Endothelial cell of umbilical vein (primary cell): Measurements from ENCODE around the gene FAM120C. TPM values are rescaled to one million over a fixed set of nuclear protein-coding genes. Genes with fewer than 3 reads are reported as not detected.

Experiments used
- BruUV-seq: library from RNA; stranded (reverse); fragments of 400-500 nt; replicated peaks from 2 replicates; lab custom pipeline; 2021; lab: Mats Ljungman, UMichigan
- CTCF ChIA-PET: fragments of 300-600, 350-600 bp; sonication (Branson Sonifier 250); formaldehyde crosslinking; loops from one replicate; lab custom pipeline; 2021; ENCODE audit warnings: antibody characterized with exemption, inconsistent platforms; lab: Charles Lee
- POLR2A ChIA-PET: fragments of 300-600, 350-600 bp; sonication (Branson Sonifier 250); formaldehyde crosslinking; loops from one replicate; lab custom pipeline; 2021; ENCODE audit warnings: antibody characterized with exemption, inconsistent platforms; lab: Charles Lee
- DNase-seq: peaks from one replicate; pipeline ENCODE4 v3.0.0-alpha.2; 2011; ENCODE audit warnings: low read depth, low spot score
- FAIRE-seq: peaks from 2 replicates; lab custom pipeline; 2011; peaks lifted over from hg19 to GRCh38; lab: Jason Lieb, UNC
- H2AFZ ChIP-seq: 2 replicates; pipeline ENCODE4 v1.6.0; 2012; ENCODE audit warnings: low read depth, low read length, control low read depth, inconsistent platforms
- H3K27ac ChIP-seq: 2 replicates; pipeline ENCODE4 v1.5.1; 2011; ENCODE audit warnings: low read depth, mild to moderate bottlenecking, control low read depth, low read length, moderate library complexity; ENCODE audit not compliant: insufficient read depth
- H3K27me3 ChIP-seq, 2 experiments: 2 replicates each; pipeline versions ENCODE4 v1.6.0 to v1.6.1; 2011; ENCODE audit warnings: low read length in 2 of 2, mixed read lengths in 1 of 2; ENCODE audit not compliant: control insufficient read depth in 2 of 2, insufficient read depth in 2 of 2
- H3K36me3 ChIP-seq, 2 experiments: 2 replicates in 1 of 2; 3 replicates in 1 of 2; pipeline ENCODE4 v1.5.1; 2011; ENCODE audit warnings: low read length in 2 of 2, mild to moderate bottlenecking in 1 of 2, moderate library complexity in 1 of 2; ENCODE audit not compliant: control insufficient read depth in 2 of 2, insufficient read depth in 2 of 2; ENCODE audit errors: extremely low read depth in 1 of 2
- H3K4me1 ChIP-seq: 3 replicates; pipeline ENCODE4 v1.5.1; 2011; ENCODE audit warnings: mild to moderate bottlenecking, low read length; ENCODE audit not compliant: control insufficient read depth, insufficient read depth; ENCODE audit errors: extremely low read depth
- H3K4me2 ChIP-seq: 2 replicates; pipeline ENCODE4 v1.6.1; 2011; ENCODE audit warnings: low read length, control low read depth, mixed read lengths; ENCODE audit not compliant: insufficient read depth
- H3K4me3 ChIP-seq, 3 experiments: fragments of 200-600 bp in 1 of 3; sonication (generic), shearing (Covaris generic) in 1 of 3; replicated peaks in 1 of 3; 2 replicates each; pipeline ENCODE4 v1.5.1; 2011 to 2016; ENCODE audit warnings: control low read depth in 3 of 3, low read length in 3 of 3, mild to moderate bottlenecking in 2 of 3, inconsistent platforms in 1 of 3, low read depth in 1 of 3, moderate library complexity in 1 of 3; ENCODE audit not compliant: insufficient read depth in 1 of 3
- H3K79me2 ChIP-seq: 2 replicates; pipeline ENCODE4 v1.6.0; 2012; ENCODE audit warnings: low read length, inconsistent platforms; ENCODE audit not compliant: control insufficient read depth, insufficient read depth
- H3K9ac ChIP-seq: replicated peaks from 2 replicates; pipeline ENCODE3; 2011; ENCODE audit warnings: low read length, control low read depth; ENCODE audit not compliant: insufficient read depth; ENCODE audit errors: extremely low read depth
- H3K9me1 ChIP-seq: replicated peaks from 3 replicates; pipeline ENCODE4 v1.6.0; 2011; ENCODE audit warnings: mild to moderate bottlenecking, low read length; ENCODE audit not compliant: control insufficient read depth, insufficient read depth; ENCODE audit errors: extremely low read depth
- H3K9me3 ChIP-seq: replicated peaks from 2 replicates; pipeline ENCODE4 v1.5.1; 2012; ENCODE audit warnings: low read length, inconsistent platforms; ENCODE audit not compliant: control insufficient read depth, insufficient read depth
- H4K20me1 ChIP-seq: replicated peaks from 2 replicates; pipeline ENCODE3; 2011; ENCODE audit warnings: mild to moderate bottlenecking, low read length; ENCODE audit not compliant: control insufficient read depth, insufficient read depth; ENCODE audit errors: extremely low read depth
- EZH2 ChIP-seq: IDR thresholded peaks from 2 replicates; pipeline ENCODE4 v1.6.1; 2012; ENCODE audit warnings: borderline replicate concordance, low read depth, mild to moderate bottlenecking, moderate library complexity, low read length, inconsistent platforms; ENCODE audit not compliant: severe bottlenecking
- FOS ChIP-seq: IDR thresholded peaks from 2 replicates; pipeline ENCODE4 v1.6.1; 2011; ENCODE audit warnings: mild to moderate bottlenecking, low read length, moderate library complexity, borderline replicate concordance; ENCODE audit not compliant: insufficient read depth
- GATA2 ChIP-seq: IDR thresholded peaks from 2 replicates; pipeline ENCODE4 v1.7.0; 2011; ENCODE audit warnings: low read depth, mild to moderate bottlenecking, moderate library complexity, mixed read lengths, low read length; ENCODE audit not compliant: insufficient read length, insufficient read depth
- JUN ChIP-seq: IDR thresholded peaks from 2 replicates; pipeline ENCODE4 v1.6.1; 2011; ENCODE audit warnings: borderline replicate concordance, low read depth; ENCODE audit not compliant: insufficient read length, insufficient read depth
- MYC ChIP-seq: IDR thresholded peaks from one replicate; pipeline ENCODE4 v1.6.1; 2011; ENCODE audit warnings: mild to moderate bottlenecking, low read depth, low read length
- dilution Hi-C: fragments of 300-500 bp; cut with MboI; formaldehyde crosslinking; loops from one replicate; pipeline ENCODE4 v1.15.0; 2019; ENCODE audit warnings: low sequenced_read_pairs; ENCODE audit not compliant: extremely low pct_ligation_motif_present
- intact Hi-C: fragments of 100-400 bp; cut with micrococcal nuclease; formaldehyde crosslinking; loops from one replicate; pipeline ENCODE4 v1.10.0; 2022
- polyA plus RNA-seq, 4 experiments: library from polyadenylated mRNA; depleted of rRNA in 3 of 4; stranded (reverse) in 3 of 4; unstranded in 1 of 4; fragments of >200 nt; gene quantifications; 2 replicates each; pipeline versions ENCODE4 v1.2.1 to v1.2.3, GENCODE V29; 2011 to 2012; ENCODE audit warnings: missing spikeins in 1 of 4
- total RNA-seq: library from RNA; stranded (reverse); gene quantifications from 2 replicates; pipeline ENCODE4 v1.2.3, GENCODE V29; 2021
- TF ChIP-seq, protein P1 (sequence below), 2 donors: IDR thresholded peaks; 1 replicate in 1 of 2; 2 replicates in 1 of 2; pipeline ENCODE4 v1.5.1; 2011; ENCODE audit warnings: low read length in 2 of 2, mild to moderate bottlenecking in 2 of 2, moderate library complexity in 2 of 2, control low read depth in 1 of 2, inconsistent platforms in 1 of 2, low read depth in 1 of 2; ENCODE audit not compliant: insufficient read depth in 1 of 2; ENCODE audit errors: extremely low read depth in 1 of 2
- TF ChIP-seq, protein P2 (sequence below): IDR thresholded peaks from 2 replicates; pipeline ENCODE4 v1.6.1; 2011; ENCODE audit not compliant: insufficient read depth, insufficient read length

FAM120C gene
- total and polyA plus RNA-seq, 2 donors (not counting 3 experiments of a cell fraction or from before 2014, with no cell fraction given), result 4.2 to 11.4 TPM

DNA sequence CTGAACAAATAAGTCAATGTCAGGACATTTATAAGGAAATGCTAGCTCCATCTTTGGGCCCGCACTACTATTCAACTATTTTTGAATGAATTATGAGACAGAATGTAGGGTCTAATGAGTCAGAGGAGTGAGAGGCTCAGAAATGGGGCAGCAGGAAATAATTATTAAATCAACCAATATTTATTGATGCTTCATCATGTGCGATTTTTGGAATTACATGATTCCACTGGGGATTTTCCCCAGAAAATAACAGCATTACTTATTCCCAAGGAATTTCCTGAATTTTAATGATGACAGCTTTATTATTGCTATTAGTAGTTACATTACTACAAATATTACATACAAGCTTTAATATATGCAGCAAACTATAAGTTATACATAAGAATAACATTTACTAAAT lies 89.5 kb downstream of the FAM120C start:
- TF ChIP-seq, protein P1, sequence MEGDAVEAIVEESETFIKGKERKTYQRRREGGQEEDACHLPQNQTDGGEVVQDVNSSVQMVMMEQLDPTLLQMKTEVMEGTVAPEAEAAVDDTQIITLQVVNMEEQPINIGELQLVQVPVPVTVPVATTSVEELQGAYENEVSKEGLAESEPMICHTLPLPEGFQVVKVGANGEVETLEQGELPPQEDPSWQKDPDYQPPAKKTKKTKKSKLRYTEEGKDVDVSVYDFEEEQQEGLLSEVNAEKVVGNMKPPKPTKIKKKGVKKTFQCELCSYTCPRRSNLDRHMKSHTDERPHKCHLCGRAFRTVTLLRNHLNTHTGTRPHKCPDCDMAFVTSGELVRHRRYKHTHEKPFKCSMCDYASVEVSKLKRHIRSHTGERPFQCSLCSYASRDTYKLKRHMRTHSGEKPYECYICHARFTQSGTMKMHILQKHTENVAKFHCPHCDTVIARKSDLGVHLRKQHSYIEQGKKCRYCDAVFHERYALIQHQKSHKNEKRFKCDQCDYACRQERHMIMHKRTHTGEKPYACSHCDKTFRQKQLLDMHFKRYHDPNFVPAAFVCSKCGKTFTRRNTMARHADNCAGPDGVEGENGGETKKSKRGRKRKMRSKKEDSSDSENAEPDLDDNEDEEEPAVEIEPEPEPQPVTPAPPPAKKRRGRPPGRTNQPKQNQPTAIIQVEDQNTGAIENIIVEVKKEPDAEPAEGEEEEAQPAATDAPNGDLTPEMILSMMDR (IDR thresholded peaks at IDR 0.05; ENCODE audit: extremely low read depth in 1 of 2, insufficient read depth in 1 of 2, low read depth in 1 of 2, low read length in 2 of 2), result no peak
- TF ChIP-seq EZH2 (no peak), GATA2 (no peak), MYC (no peak), JUN (no peak), FOS (no peak)
- TF ChIP-seq, protein P2, sequence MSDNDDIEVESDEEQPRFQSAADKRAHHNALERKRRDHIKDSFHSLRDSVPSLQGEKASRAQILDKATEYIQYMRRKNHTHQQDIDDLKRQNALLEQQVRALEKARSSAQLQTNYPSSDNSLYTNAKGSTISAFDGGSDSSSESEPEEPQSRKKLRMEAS, result no peak
- Histone ChIP-seq H3K4me1 (peaks cover 4% of the 10 kb centered on the region), H3K9me1 (no peaks in the 10 kb centered on the region), H3K4me3 (no peak overlapping the region), H3K27ac (peak overlapping the region; percentile 20), H4K20me1 (no peaks in the 10 kb centered on the region), H3K27me3 (no peaks in the 10 kb centered on the region), H2AFZ (no peak overlapping the region), H3K36me3 (no peaks in the 10 kb centered on the region), H3K9me3 (no peaks in the 10 kb centered on the region), H3K79me2 (no peaks in the 10 kb centered on the region), H3K9ac (no peak overlapping the region), H3K4me2 (no peak overlapping the region)
- dilution Hi-C loops (no loop called here), intact Hi-C loops (no loop called here)
- no TSS peak for BruUV-seq
- DNase-seq (peak; percentile 40), FAIRE-seq (peak; percentile 82)
- ChIA-PET POLR2A (interaction anchor here (0.6 kb wide), 1 partner anchor 85 kb away, joined by 3 read pairs; no protein-coding TSS in a partner anchor), CTCF (interaction anchor here (0.8 to 1.2 kb wide), 6 partner anchors 10 to 346 kb away, joined by 3 to 5 read pairs (median 4); partner anchors contain the start of gene TSR2)
